ENCODE results near the gene SERPINF2. TPM values are rescaled to one million over a fixed set of nuclear protein-coding genes. Genes with fewer than 3 reads are reported as not detected.

The SERPINF2 gene
- total and polyA plus RNA-seq, 3 donors from 2014 or later, result 15.3 to 41.9 (median 31.7) TPM

GRCh38 chr17:1732833-1733321 is 9.8 kb upstream of the SERPINF2 start:
- Histone ChIP-seq H3K9me3 (no peaks in the 10 kb centered on the region), H3K36me3 (ENCODE audit: low read depth, missing control alignments) (no peaks in the 10 kb centered on the region), H3K27me3 (no peaks in the 10 kb centered on the region), H3K4me1 (peaks cover 70% of the 10 kb centered on the region), H3K4me3 (no peak overlapping the region), H3K27ac (peak overlapping the region in 1 of 2 donors; percentile 12)
- TF ChIP-seq CTCF (IDR thresholded peaks at IDR 0.05), result no peak
- TF ChIP-seq POLR2A (IDR thresholded peaks at IDR 0.05), result no peak
- intact Hi-C loops (cut with DNase I; ENCODE audit: low total_unique reads), result loop anchor here (5.0 kb wide), 2 partner anchors 34 to 49 kb away; no protein-coding TSS in a partner anchor
- DNase-seq, result no peak
- 83 to 85% methylated on average over 11 of the region's 11 CpGs for WGBS, 2 donors

GRCh38 chr17:1733759-1734158 is 8.9 kb upstream of the SERPINF2 start:
- H3K4me3 ChIP-seq, result no peak overlapping the region
- DNase-seq, result no peak
- WGBS, 2 donors, result 97 to 100% methylated on average over 14 to 38 of the region's 38 CpGs
- intact Hi-C loops (cut with DNase I; ENCODE audit: low total_unique reads), result loop anchor here (5.0 kb wide), 2 partner anchors 34 to 49 kb away; no protein-coding TSS in a partner anchor
- peaks cover 71% of the 10 kb centered on the region for H3K4me1 ChIP-seq
- peak overlapping the region; percentile 60 to 89 for H3K27ac ChIP-seq
- H3K9me3 ChIP-seq, result no peaks in the 10 kb centered on the region
- H3K36me3 ChIP-seq (ENCODE audit: low read depth, missing control alignments), result no peaks in the 10 kb centered on the region
- TF ChIP-seq CTCF (IDR thresholded peaks at IDR 0.05), result no peak
- no peak for TF ChIP-seq POLR2A (IDR thresholded peaks at IDR 0.05)
- H3K27me3 ChIP-seq, result no peaks in the 10 kb centered on the region

- H3K27me3 ChIP-seq, result no peaks in the 10 kb centered on the region
- intact Hi-C loops (cut with DNase I; ENCODE audit: low total_unique reads), result no loop called here
- TF ChIP-seq CTCF (IDR thresholded peaks at IDR 0.05), result no peak
- no peak for TF ChIP-seq POLR2A (IDR thresholded peaks at IDR 0.05)
- DNase-seq, result no peak
- WGBS, 2 donors, result 97% methylated on average over 8 to 10 of the region's 10 CpGs
- H3K4me3 ChIP-seq, result no peak overlapping the region
- H3K36me3 ChIP-seq (ENCODE audit: low read depth, missing control alignments), result no peaks in the 10 kb centered on the region
- no peaks in the 10 kb centered on the region for H3K9me3 ChIP-seq
- peaks cover 55% of the 10 kb centered on the region for H3K4me1 ChIP-seq
- H3K27ac ChIP-seq, result peak overlapping the region; percentile 84 to 89
Measured at GRCh38 chr17:1735418-1735817, 7.3 kb upstream of the SERPINF2 start.

GRCh38 chr17:1735834-1736347 is 6.8 kb upstream of the SERPINF2 start:
- peaks cover 50% of the 10 kb centered on the region for H3K4me1 ChIP-seq
- DNase-seq, result no peak
- no peak overlapping the region for H3K4me3 ChIP-seq
- TF ChIP-seq CTCF (IDR thresholded peaks at IDR 0.05) (no peak), POLR2A (IDR thresholded peaks at IDR 0.05) (no peak)
- H3K9me3 ChIP-seq, result no peaks in the 10 kb centered on the region
- no peaks in the 10 kb centered on the region for H3K36me3 ChIP-seq (ENCODE audit: low read depth, missing control alignments)
- no peaks in the 10 kb centered on the region for H3K27me3 ChIP-seq
- intact Hi-C loops (cut with DNase I; ENCODE audit: low total_unique reads), result no loop called here
- WGBS, 2 donors, result 89 to 100% methylated on average over 1 to 17 of the region's 17 CpGs
- H3K27ac ChIP-seq, result peak overlapping the region; percentile 84 to 89
